Measurements from ENCODE around the gene ZBTB7C. TPM values are rescaled to one million over a fixed set of nuclear protein-coding genes. Genes with fewer than 3 reads are reported as not detected.

Gene ZBTB7C
- total RNA-seq, 4 donors from 2014 or later = 5.0 to 14.1 (median 13.3) TPM

GRCh38 chr18:48181857-48182256 lies 227.3 kb downstream of the ZBTB7C start:
- TF ChIP-seq CTCF (IDR thresholded peaks at IDR 0.05) = no peak
- no peak for DNase-seq (ENCODE audit: low spot score)
- ATAC-seq (ENCODE audit: low FRiP score) = no peak

GRCh38 chr18:48181087-48181823 lies 227.9 kb downstream of the ZBTB7C start:
- no peak for TF ChIP-seq CTCF (IDR thresholded peaks at IDR 0.05)
- DNase-seq (ENCODE audit: low spot score) = no peak
- ATAC-seq (ENCODE audit: low FRiP score) = no peak

- DNase-seq (ENCODE audit: low spot score) (no peak), ATAC-seq (ENCODE audit: low FRiP score) (no peak)
- TF ChIP-seq CTCF (IDR thresholded peaks at IDR 0.05) = no peak
Observed at GRCh38 chr18:48179666-48180065, 229.5 kb downstream of the ZBTB7C start.

GRCh38 chr18:48179001-48179400 lies 230.2 kb downstream of the ZBTB7C start:
- no peak for TF ChIP-seq CTCF (IDR thresholded peaks at IDR 0.05)
- ATAC-seq (ENCODE audit: low FRiP score) (no peak), DNase-seq (ENCODE audit: low spot score) (no peak)

GRCh38 chr18:48176909-48177308 lies 232.3 kb downstream of the ZBTB7C start:
- DNase-seq (ENCODE audit: low spot score) = no peak
- no peak for ATAC-seq (ENCODE audit: low FRiP score)
- no peak for TF ChIP-seq CTCF (IDR thresholded peaks at IDR 0.05)

- ATAC-seq (ENCODE audit: low FRiP score) = no peak
- DNase-seq (ENCODE audit: low spot score) = no peak
- TF ChIP-seq CTCF (IDR thresholded peaks at IDR 0.05) = no peak
Observed at GRCh38 chr18:48173557-48173956, 235.6 kb downstream of the ZBTB7C start.
